DMS 273 treated with DMSO at 0.1 percent for 48 hours (cell line): Measurements from ENCODE around the gene GPC6.

Source experiments
- DNase-seq: peaks from one replicate; lab custom pipeline; 2025; lab: John Stamatoyannopoulos, UW

GPC6 gene

GRCh38 chr13:94413598-94413944 is 1187.0 kb downstream of the GPC6 start:
- no peak for DNase-seq

GRCh38 chr13:94414141-94414540 is 1187.5 kb downstream of the GPC6 start:
- no peak for DNase-seq

- DNase-seq = no peak
Observed at GRCh38 chr13:94414708-94415107, 1188.1 kb downstream of the GPC6 start.

- DNase-seq = peak; percentile 16
Observed at GRCh38 chr13:94415500-94416237, 1189.1 kb downstream of the GPC6 start.

DNA sequence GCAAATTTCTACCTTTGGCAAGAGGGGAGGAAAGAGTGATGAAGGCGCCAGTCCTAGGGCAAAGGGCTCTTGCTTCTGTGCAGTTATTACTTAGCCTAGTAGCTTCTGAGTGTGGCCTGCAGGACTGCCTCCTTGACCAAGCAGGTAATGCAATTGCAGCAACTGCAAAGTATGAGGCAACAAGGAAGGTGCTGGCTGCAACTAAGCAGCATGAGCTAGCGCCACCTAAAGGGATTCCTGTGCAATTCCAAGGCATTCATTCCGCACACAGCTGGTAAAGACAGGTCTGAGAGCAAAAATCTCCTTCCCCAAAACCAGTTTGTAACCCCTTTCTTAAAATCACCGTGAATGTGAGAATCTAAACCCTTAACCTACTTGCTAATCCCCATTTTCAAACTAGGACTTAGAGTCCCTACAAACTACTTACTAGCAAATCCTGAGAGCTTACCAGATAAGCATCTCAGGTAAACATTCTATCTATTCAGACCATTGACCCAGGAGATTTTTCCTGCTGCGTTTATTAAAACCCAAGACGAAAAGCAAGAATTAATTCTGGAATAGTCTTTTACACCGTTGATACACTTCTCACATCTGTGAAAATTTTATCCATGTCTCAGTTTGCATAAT is 1190.0 kb downstream of the GPC6 start:
- peak; percentile 6 for DNase-seq

DNA sequence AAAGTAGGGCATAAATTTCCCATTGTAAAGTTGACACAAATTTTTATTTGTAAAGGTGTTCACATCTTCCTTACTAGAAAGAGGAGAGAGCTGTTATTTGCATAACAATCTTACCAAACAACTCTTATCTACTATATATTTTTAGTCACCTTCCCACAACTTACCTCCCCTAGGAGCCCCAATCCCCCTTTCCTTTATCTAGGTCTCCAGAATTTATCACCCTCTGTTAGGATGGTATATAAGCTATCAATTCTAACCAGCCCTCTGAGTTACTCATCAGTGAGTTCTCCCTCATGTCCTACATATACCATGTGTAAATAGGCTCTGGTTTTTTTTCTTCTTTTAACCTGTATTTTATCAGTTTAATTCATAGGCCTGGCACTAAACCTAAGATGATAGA is 1190.7 kb downstream of the GPC6 start:
- DNase-seq = no peak

DNA sequence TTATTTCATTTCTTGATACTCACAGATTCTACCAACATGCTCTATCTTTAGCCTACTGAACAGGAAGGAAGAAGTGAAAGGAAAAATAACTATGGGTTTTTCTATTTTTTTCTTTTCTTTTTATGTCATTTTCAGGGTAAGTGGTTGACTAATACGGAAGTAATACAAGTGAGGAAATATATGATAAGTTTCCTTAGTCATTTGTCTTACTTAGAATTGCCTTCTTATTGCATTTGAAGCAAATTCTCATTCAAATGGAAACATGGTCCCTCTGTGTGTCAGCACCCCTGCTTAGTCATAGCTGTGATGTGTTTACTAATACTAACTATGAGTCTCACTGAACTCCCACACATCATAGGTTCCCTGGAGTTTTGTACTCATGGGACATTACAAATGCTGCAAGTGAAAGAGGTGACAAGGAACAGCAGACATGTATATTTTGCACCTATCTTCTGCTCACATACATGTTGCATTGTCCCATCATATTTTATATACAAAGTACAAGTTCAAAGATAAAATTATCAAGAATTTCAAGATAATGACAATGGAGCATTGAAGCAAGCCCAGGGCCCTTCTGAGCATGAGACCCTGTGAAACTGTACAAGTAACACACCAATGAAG is 1192.8 kb downstream of the GPC6 start:
- no peak for DNase-seq

- DNase-seq = no peak
Observed at GRCh38 chr13:94419925-94420305, 1193.3 kb downstream of the GPC6 start.

DNA sequence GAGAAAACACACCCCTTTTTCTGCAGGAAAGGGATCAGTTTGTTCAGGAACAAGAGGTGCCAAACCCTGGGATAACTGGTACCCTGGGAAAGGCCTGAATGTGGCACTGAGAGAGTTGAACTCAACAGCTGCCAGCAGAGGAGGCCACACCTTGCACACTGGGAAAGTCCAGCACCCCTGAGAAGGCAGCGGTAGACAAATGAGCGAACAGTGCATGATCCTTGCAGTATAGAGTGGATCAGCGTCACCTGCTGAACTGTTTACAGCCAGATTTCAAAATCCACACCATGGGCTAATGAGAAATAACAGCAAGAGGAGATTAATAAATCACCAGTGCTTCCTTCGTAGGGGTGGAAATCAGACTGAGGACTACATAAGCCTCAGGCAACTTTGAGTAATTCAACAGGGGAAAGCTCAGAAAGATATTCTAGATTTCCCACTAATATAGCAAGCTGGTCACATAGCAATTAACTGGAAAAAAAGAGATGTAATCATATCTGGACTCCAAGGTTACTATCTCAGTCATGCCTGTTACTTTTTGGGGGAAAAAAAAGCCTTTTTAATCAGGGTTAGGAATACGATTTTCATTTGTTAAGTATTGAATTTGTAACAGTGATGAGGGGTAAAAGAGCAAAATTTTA is 1200.8 kb downstream of the GPC6 start:
- DNase-seq = no peak

DNA sequence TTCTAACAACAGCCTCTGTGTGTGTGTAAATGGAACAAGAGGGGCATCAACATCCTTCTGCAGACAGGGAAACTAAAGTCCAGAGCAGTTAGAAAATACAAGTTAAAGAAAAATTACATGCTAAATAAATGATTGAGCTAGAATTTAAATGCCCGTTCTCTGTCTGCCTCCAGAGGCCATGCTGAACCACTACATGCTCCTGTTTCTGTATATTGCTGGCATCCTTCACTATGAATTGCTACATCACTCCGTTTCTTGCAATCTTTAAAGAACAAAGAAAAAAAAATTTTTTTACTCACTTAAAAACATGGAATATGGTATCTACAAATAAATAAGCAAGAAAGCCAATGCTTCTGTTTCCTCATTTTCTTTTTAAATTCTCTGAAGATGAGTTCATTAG is 1205.0 kb downstream of the GPC6 start:
- DNase-seq = no peak

- DNase-seq = no peak
Observed at GRCh38 chr13:94431987-94432386, 1205.4 kb downstream of the GPC6 start.

- no peak for DNase-seq
Observed at GRCh38 chr13:94433055-94433961, 1206.7 kb downstream of the GPC6 start.

DNA sequence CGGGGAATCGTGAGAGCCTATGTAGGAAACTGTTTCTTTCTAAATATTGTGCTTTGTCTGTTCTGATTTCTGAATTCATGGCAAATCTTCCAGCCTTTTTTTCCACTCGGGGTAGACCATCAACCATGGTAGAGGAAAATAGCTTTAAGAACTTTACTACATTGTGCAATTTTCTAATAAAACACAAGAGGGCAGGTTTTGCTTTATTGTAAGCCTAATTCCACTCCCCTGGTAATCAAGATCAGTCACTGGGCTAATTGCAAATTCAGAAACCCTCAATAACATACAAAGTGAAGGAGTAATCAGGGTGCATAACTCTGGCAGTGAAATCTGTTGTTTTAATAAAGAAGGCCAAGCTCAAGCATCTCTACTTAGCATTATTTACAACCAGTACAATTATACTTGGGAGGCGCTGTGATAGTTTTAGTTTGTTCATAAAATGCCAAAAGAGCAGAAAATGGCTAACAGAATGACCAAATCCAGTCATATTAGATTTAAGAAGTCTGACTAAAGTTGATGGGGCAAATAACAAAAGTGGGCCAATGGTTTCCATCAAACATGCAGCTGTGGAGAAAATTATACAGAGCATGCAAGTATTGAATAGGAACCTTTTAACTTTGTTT is 1209.1 kb downstream of the GPC6 start:
- DNase-seq = no peak

GRCh38 chr13:94444826-94445225 is 1218.2 kb downstream of the GPC6 start:
- DNase-seq = no peak

GRCh38 chr13:94454334-94454733 is 1227.7 kb downstream of the GPC6 start:
- no peak for DNase-seq

DNA sequence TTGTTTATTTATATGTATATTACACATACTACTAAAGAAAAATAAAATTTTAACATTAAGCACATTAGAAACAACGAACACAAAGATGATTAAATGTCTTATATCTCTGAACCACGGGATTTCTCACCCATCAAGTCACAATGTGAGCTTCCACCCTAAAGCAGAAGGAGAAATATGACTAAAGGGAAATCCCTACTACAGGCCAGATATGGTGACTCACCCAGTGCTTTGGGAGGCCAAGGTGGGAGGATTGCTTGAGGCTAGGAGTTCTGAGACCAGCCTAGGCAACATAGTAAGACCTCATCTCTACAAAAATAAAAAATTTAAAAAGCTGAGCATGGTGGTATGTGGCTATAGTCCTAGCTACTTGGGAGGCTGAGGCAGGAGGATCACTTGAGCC is 1228.3 kb downstream of the GPC6 start:
- no peak for DNase-seq

DNA sequence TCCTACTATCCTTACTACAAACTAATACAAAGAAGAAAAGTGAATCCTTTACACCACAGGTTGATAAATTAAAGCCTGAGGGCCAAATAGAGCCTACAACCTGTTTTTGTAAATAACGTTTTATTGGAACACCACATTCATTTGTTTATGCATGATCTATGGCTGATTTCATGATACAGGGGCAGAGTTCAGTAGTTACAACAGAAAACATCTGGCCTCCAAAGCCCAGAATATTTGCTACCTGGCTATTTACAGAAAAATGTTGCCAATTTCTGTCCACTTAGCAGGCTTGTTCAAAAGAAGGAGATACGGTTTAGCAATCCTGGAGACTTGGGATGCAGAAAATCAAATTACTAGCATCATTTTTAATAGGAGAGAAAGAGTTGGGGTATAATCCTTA is 1228.8 kb downstream of the GPC6 start:
- DNase-seq = no peak
